HG02642 (cell line): Measurements from ENCODE around the gene CILP2.

Experiments
- ATAC-seq: cut with Tn5 transposase; IDR thresholded peaks from one replicate; pipeline ENCODE4 v1.9.1; 2021; ENCODE audit warnings: mild to moderate bottlenecking; ENCODE audit not compliant: unreplicated experiment, poor library complexity

CILP2 gene

GRCh38 chr19:19527674-19528625 is 10.1 kb upstream of the CILP2 start:
- no peak for ATAC-seq

DNA sequence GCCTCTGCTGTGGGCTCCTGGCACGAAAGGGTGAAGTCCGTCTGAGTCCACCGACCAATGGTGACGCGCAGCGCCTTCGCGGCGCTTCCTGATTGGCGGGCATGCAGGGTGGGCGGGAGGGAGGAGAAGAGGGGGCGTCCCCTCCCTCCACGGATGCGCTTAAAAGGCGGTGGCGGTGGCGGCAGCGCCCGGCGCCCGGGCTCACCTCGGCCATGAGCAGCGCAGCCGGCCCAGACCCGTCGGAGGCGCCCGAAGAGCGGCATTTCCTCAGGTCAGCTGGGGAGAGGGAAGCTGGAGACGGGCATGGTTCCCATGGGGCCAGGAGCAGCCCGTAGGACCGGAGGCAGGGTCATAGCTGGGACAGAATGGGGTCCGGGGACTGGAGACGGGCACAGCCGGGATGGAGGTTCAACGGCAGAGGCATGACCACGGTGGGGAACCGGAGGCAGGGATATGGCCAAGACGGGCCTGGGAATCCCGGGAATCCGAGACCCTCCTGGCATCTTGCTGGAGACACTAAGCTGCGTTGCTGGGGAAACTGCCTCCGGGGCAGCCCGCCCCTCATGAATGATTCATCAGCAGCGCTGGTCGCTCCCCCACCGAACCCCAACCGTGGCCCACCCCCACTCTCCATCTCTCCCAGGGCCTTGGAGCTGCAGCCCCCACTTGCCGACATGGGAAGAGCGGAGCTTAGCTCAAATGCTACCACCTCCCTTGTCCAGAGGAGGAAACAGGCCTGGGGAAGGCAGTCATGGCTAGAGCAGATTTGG is 9.2 kb upstream of the CILP2 start, which contains the start of gene YJEFN3:
TSS of gene YJEFN3 (plus strand) at position 191 of the 770 bp plus-strand sequence. CDS start at position 213, 22 bp downstream.
- ATAC-seq: no peak

GRCh38 chr19:19529783-19530422 is 8.2 kb upstream of the CILP2 start:
- no peak for ATAC-seq

DNA sequence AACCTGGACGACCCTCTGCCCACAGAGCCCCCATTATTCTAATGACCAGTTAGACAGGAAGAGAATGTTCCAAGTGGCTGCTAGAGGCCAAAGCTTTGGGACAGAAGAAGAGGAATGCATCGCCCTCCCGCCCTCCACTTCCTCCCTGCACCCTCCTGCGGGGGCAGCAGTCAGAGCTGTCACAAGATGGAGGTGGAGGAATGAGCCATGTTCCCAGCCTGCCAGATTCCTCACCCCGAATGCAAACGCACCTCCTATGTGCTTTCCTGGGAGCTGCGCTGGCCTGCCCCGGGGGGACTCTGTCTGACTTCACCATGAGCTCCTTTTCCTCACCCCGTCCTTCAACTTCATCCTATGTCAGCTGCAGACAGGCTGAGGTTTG is 7.7 kb upstream of the CILP2 start:
- no peak for ATAC-seq

GRCh38 chr19:19530889-19531288 is 7.2 kb upstream of the CILP2 start:
- ATAC-seq: no peak

DNA sequence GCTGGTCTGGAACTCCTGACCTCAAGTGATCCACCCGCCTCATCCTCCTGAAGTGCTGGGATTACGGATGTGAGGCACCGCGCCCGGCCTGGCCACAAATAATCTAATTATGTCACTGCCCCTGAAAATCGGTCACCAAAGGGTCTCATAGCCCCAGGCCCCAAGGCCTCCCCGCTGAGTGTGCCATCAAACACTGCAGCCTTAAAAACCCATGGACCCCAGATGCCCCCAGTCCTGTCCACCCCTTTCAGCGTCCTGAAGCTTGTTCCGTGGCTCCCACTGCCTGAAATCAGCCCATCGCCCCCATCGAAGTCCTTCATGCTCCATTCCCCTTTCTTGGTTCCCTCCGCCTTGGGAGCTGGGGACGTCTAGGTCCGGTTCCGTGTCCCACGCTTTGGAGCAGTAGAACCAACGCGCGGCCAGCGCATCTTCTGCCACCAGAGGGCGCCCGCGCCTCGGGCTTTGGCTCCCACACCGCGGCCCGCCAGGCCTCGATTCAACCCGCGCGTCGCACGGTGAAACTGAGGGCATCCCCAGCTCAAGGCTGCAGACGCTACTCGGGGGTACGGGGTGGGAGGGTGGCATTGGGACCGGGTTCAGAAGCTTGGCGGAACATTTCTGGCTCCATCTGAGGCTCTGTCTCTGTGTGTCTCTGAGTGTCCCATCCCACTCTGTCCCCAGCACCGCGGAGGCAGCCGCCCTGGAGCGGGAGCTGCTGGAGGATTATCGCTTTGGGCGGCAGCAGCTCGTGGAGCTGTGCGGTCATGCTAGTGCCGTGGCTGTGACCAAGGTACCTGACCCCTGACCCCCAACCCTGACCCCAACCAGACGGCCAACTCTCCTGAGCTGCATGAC is 5.9 kb upstream of the CILP2 start:
- no peak for ATAC-seq

- ATAC-seq: no peak
These were observed 5.0 kb upstream of the CILP2 start for GRCh38 chr19:19532806-19533701.

DNA sequence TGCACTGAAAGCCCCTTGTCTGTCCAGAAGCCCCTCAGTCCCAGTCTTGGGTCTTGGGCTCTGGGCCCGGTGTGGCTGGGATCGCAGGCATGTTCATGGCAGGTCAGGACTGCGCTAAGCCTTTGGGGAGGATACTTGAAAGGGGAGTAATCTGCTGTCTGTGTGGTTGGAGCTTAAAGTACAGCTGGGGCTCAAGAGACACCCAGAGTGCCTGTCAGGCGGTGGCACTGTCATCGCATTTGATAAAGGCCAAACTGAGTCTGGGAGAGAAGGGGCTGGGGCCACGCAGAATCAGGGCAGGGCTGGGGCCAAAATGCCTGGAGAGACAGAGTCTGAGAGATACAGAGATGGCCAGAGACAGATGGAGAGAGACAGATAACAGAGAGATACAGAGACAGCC is 4.2 kb upstream of the CILP2 start:
- ATAC-seq: no peak

DNA sequence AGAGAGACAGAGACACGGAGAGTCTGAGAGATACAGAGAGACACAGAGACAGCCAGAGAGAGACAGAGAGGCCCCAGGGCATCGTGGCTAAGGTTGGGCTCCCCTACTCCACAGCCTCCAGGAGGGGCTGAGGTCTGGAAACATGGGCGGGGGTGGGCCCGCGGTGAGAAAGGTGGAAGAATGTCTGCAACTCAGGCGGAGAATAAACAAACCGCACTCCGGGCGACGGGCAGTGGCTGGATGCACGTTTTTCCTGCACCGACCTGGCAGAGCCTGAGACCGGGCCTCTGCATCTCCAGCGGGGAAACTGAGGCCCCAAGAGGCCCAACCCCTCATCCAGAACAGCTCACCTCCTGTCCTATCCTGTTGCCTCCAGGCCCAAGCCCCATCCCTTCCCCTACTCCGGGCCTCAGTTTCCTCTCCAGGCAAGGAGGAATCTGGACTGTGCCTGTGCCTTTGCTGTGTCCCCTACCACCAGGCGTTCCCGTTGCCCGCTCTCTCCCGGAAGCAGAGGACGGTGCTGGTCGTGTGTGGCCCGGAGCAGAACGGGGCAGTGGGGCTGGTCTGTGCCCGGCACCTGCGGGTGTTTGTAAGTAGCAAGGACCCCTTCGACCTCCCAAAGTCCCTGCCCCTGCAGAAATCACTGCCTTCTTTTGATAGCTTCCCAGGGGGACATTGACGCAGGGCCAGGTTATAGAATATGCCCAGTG is 3.4 kb upstream of the CILP2 start:
- ATAC-seq: no peak

DNA sequence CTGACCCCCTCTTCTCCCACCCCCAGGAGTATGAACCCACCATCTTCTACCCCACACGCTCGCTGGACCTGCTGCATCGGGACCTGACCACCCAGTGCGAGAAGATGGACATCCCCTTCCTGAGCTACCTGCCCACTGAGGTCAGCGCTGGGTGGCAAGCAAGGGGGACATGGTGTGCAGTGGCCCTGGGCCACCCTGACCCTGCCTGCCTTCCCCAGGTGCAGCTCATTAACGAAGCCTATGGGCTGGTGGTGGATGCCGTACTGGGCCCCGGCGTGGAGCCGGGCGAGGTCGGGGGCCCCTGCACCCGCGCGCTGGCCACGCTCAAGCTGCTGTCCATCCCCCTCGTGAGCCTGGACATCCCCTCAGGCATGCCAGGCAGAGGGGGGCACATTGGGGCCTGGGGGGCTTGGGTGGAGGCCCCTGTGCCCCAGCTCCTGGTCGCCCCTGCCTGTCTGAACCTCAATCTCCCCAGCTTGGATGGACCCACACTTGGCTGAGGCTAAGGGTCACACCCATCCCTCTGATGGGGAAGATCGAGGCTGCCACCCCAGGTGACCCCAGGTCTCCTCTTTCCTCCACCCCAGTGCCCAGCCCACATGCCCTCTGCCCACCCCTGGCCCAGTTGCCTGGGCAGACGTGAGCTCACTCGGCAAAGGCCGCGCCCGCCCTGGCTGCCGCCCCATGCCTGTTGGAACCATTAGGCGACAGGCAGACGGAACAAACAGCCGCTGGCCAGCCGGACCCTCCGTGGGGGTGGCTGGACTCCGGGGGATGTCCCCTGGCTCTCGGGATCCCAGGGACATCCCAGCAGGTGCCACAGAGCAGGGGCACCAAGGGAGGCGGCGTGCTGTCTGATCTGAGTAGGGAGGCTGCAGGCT is 2.5 kb upstream of the CILP2 start:
- ATAC-seq: no peak

DNA sequence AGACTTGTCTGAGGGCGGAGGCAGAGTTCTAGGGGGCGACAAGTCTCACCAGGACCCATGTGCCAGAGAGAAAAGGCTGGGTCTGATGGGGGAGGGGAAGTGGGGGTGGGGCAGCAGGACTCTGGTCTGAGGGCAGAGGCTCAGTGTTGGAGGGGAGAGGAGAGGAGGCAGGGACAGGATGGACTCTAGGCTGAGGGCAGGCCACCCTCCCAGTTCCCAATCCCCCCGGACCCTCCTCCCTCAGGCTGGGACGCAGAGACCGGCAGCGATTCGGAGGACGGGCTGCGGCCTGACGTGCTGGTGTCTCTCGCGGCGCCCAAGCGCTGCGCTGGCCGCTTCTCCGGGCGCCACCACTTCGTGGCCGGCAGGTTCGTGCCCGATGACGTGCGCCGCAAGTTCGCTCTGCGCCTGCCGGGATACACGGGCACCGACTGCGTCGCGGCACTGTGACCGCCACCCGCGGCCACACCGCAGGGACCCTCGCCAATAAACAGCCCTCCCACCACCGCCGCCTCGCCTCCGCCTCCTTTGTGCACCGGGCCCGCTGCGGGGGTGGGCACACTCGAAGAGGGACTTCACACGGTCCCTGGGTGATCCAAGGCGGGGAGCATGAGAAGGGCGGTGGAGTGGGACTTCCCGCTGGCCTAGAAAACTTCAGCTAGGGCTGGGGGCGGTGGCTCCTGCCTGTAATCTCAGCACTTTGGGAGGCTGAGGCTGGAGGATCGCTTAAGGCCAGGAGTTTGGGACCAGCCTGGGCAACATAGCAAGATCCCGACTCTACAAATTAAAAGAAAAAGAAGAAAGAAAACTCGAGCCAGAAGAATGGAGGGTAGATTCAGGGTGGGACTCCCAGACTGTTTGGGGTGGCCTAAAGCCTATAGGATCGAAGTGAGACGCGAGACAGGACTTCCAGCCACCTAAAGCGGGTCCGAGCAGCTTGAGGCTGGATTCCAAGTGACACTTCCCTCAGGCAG is 703 bp upstream of the CILP2 start:
- ATAC-seq: no peak

GRCh38 chr19:19538785-19539166 is 711 bp downstream of the CILP2 start:
- no peak for ATAC-seq

GRCh38 chr19:19539698-19540063 is 1.6 kb downstream of the CILP2 start:
- ATAC-seq: no peak

- no peak for ATAC-seq
These were observed 2.1 kb downstream of the CILP2 start for GRCh38 chr19:19540064-19540714.

DNA sequence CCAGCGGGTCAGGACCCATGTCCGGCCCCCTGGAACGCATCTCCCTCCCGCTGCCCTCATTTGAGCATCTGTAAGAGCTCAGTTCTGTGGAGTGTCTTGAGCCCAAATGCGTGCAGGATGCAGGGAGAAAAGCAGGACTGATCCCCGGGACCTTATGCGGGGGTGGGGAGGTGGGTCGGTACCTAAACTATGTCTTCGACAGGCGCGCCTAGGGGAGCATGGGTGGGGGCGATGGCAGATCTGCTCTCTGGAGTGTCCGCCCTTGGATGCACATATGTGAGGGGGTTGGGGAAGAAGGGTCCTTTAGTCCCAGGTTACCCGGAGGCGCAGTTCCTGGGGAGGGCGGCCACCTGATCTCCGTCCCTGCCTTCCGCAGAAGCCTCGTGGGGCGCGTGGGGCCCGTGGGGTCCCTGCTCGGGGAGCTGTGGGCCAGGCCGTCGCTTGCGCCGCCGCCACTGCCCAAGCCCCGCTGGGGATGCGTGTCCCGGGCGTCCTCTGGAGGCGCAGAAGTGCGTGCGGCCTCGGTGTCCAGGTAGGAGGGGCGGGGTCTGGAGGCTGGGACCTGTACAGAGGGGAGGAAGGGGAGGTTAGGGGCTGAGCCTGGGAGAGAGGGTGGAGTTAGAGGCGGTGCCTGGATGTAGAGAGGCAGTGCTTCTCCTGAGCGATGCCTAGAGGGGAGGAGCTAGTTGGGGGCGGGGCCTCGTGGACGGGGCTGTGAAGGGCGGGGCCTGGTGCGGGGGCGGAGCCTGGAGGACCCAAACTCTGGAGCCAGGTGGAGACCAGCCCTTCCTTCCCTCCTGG is 2.9 kb downstream of the CILP2 start:
- ATAC-seq: no peak
